ENCODE data around the gene ZFYVE27. TPM values are rescaled to one million over a fixed set of nuclear protein-coding genes. Genes with fewer than 3 reads are reported as not detected.

ZFYVE27 gene
- total RNA-seq, 2 experiments from 2014 or later, result 24.0 to 33.0 TPM

DNA sequence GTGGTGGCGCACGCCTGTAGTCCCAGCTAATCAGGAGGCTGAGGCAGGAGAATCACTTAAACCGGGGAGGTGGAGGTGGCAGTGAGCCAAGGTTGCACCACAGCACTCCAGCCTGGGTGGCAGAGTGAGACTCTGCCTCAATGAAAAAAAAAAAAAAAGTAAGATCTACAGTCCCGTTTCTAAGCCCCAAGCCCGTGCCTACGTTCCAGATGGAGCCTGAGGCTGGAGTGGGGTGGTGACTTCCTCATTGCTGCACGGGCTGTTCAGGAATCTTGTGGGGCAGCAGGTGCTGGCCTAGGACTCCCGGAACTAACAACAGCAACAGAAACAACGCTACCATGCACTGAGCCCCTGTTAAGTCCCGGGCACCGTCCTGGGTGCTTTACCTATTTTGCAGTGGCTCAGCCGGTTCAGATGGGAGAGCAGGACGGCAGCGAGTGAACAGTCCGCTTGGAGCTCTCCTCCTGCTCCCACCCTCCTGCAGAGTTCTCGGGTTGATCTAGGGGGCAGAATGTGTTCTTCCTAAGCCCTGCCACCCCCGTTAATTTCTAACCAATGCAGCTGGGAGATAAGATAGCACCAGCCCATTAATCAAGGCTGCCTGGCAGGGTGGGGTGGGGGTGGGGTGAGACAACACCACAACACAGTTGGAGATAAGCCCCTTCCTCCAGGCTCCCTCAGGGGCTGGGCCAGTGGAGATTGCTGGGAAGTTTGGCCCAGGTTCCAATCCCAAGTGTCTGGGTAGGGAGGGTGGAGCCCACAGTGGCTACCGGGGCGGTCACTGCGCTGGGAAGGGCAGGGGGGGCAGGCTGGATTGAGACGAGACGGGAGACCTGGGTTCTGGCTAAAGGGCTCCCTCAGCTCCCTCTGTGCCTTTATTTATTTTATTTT lies 51.9 kb downstream of the ZFYVE27 start:
- H3K4me2 ChIP-seq (ENCODE audit: low read length), result no peak overlapping the region
- CTCF ChIA-PET (ENCODE audit: unreplicated experiment), result no interaction called here

DNA sequence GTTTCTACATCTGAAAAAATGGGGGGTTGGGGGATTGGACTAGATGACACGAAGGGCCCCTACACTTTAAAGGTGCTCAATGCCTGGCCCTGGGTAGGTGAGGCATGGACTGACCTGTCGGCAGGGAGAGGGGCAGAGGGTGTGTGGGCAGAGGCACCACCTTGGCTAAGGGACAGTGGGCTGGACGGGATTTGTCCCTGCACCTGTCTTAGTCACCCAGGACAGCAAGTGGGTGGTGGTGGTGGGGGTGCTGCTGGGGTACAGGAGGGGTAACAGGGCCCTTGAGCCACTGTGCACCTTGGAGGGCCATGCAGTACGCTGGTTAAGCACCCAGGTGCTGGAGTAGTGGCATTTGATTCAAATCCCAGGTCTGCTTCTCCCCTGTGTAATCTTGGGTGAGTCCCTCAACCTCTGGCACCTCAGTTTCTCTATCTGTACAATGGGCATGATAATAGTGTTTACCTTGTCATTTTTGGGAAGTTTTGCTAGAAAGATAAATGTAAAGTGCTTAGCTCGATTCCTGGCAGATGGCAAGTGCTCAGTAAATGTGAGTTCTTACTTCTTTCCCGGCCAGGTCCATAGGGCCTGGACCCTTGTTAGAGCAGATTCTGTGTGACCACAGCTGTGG lies 53.0 kb downstream of the ZFYVE27 start:
- BruUV-seq (replicated peaks), result no TSS peak
- ChIA-PET CTCF (ENCODE audit: unreplicated experiment) (no interaction called here), POLR2A (interaction anchor here (0.6 to 0.7 kb wide), 2 partner anchors 111 to 1754 kb away, joined by 3 to 7 read pairs; no protein-coding TSS in a partner anchor)

More for the DNA sequence above, 51.9 kb downstream of the ZFYVE27 start:
- H4K20me1 ChIP-seq (ENCODE audit: insufficient read depth, low read length), result no peaks in the 10 kb centered on the region
- H3K79me2 ChIP-seq (ENCODE audit: insufficient read depth, low read depth, low read length), result no peaks in the 10 kb centered on the region
- H2AFZ ChIP-seq (ENCODE audit: low read length), result no peak overlapping the region
- H3K9me3 ChIP-seq (ENCODE audit: low read length), result no peaks in the 10 kb centered on the region
- intact Hi-C loops (cut with micrococcal nuclease; ENCODE audit: unreplicated experiment), result no loop called here
- H3K27ac ChIP-seq (ENCODE audit: low read depth, low read length, poor library complexity, severe bottlenecking), result no peak overlapping the region
- BruUV-seq (replicated peaks), result no TSS peak
- no peak for TF ChIP-seq EZH2phosphoT487 (IDR thresholded peaks at IDR 0.05; ENCODE audit: borderline replicate concordance, low read depth, low read length)
- TF ChIP-seq, protein P1, sequence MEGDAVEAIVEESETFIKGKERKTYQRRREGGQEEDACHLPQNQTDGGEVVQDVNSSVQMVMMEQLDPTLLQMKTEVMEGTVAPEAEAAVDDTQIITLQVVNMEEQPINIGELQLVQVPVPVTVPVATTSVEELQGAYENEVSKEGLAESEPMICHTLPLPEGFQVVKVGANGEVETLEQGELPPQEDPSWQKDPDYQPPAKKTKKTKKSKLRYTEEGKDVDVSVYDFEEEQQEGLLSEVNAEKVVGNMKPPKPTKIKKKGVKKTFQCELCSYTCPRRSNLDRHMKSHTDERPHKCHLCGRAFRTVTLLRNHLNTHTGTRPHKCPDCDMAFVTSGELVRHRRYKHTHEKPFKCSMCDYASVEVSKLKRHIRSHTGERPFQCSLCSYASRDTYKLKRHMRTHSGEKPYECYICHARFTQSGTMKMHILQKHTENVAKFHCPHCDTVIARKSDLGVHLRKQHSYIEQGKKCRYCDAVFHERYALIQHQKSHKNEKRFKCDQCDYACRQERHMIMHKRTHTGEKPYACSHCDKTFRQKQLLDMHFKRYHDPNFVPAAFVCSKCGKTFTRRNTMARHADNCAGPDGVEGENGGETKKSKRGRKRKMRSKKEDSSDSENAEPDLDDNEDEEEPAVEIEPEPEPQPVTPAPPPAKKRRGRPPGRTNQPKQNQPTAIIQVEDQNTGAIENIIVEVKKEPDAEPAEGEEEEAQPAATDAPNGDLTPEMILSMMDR (conservative IDR thresholded peaks at IDR 0.05; ENCODE audit: low read length), result no peak
- no peaks in the 10 kb centered on the region for H3K4me1 ChIP-seq (ENCODE audit: insufficient read depth, low read length, poor library complexity, severe bottlenecking)
- H3K4me3 ChIP-seq (ENCODE audit: low read depth, low read length, poor library complexity, severe bottlenecking), result no peak overlapping the region
- POLR2A ChIA-PET, result interaction anchor here (1.5 kb wide), 1 partner anchor 102 kb away, joined by 3 read pairs; no protein-coding TSS in a partner anchor
- DNase-seq (ENCODE audit: low spot score), result no peak
- no peaks in the 10 kb centered on the region for H3K36me3 ChIP-seq (ENCODE audit: insufficient read depth, low read length)
- H3K9me2 ChIP-seq (ENCODE audit: insufficient read depth, low read length), result no peaks in the 10 kb centered on the region

More for the DNA sequence above, 53.0 kb downstream of the ZFYVE27 start:
- Histone ChIP-seq H3K4me2 (ENCODE audit: low read length) (no peak overlapping the region), H3K4me3 (ENCODE audit: low read depth, low read length, poor library complexity, severe bottlenecking) (no peak overlapping the region), H3K27ac (ENCODE audit: low read depth, low read length, poor library complexity, severe bottlenecking) (no peak overlapping the region), H3K9me3 (ENCODE audit: low read length) (no peaks in the 10 kb centered on the region), H2AFZ (ENCODE audit: low read length) (no peak overlapping the region), H3K9me2 (ENCODE audit: insufficient read depth, low read length) (no peaks in the 10 kb centered on the region), H3K4me1 (ENCODE audit: insufficient read depth, low read length, poor library complexity, severe bottlenecking) (no peaks in the 10 kb centered on the region), H4K20me1 (ENCODE audit: insufficient read depth, low read length) (no peaks in the 10 kb centered on the region), H3K79me2 (ENCODE audit: insufficient read depth, low read depth, low read length) (no peaks in the 10 kb centered on the region), H3K36me3 (ENCODE audit: insufficient read depth, low read length) (no peaks in the 10 kb centered on the region)
- DNase-seq (ENCODE audit: low spot score), result no peak
- TF ChIP-seq, protein P1 (conservative IDR thresholded peaks at IDR 0.05; ENCODE audit: low read length), result no peak
- TF ChIP-seq EZH2phosphoT487 (IDR thresholded peaks at IDR 0.05; ENCODE audit: borderline replicate concordance, low read depth, low read length), result no peak
- intact Hi-C loops (cut with micrococcal nuclease; ENCODE audit: unreplicated experiment), result no loop called here

Measured in OCI-LY7 (cell line).